Fibroblast of skin of right quadriceps (primary cell): Measurements from ENCODE around the gene CFAP73.

Source experiments
- DNase-seq: peaks from one replicate; pipeline ENCODE4 v3.0.0-alpha.2; 2013

CFAP73 gene

GRCh38 chr12:113142886-113143332, 6.6 kb upstream of the CFAP73 start:
- DNase-seq: no peak

- no peak for DNase-seq
These were observed 5.6 kb upstream of the CFAP73 start for GRCh38 chr12:113143959-113144358.

DNA sequence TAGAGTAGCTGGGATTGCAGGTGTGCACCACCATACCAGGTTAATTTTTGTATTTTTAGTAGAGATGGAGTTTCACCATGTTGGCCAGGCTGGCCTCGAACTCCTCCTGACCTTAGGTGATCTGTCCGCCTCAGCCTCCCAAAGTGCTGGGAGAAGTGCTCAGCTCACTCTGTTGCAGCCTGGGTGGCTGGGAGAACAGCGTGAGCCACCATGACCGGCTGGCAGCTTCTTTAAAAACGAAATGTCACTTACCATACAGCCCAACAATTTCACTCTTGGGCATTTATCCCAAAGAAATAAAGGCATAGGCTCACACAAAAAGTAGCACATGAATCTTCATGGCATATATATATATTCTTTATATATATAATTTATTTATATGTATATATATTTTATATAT, 4.7 kb upstream of the CFAP73 start:
- no peak for DNase-seq

- no peak for DNase-seq
These were observed 3.6 kb upstream of the CFAP73 start for GRCh38 chr12:113145720-113146551.

- DNase-seq: no peak
These were observed 2.5 kb upstream of the CFAP73 start for GRCh38 chr12:113146999-113147398.

DNA sequence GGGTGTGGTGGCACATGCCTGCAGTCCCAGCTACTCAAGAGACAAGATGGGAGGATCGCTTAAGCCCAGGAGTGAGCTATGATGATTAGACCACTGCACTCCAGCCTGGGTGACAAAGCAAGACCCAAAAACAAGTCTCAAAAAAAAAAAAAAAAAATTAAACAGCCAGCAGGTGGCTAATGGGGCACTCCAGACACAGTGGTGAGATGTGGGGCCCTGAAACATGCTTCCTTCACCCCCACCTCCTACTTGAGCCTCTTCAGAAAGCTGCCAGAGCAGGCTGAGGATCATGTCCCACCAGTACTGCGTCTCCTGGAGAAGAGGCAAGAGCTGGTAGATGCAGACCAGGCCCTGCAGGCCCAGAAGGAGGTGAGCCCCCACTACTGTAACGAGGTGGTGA, 2.1 kb downstream of the CFAP73 start:
- no peak for DNase-seq

- DNase-seq: no peak
These were observed 2.8 kb downstream of the CFAP73 start for GRCh38 chr12:113152196-113152834.

GRCh38 chr12:113152835-113153814, 3.6 kb downstream of the CFAP73 start:
- peak; percentile 62 for DNase-seq

DNA sequence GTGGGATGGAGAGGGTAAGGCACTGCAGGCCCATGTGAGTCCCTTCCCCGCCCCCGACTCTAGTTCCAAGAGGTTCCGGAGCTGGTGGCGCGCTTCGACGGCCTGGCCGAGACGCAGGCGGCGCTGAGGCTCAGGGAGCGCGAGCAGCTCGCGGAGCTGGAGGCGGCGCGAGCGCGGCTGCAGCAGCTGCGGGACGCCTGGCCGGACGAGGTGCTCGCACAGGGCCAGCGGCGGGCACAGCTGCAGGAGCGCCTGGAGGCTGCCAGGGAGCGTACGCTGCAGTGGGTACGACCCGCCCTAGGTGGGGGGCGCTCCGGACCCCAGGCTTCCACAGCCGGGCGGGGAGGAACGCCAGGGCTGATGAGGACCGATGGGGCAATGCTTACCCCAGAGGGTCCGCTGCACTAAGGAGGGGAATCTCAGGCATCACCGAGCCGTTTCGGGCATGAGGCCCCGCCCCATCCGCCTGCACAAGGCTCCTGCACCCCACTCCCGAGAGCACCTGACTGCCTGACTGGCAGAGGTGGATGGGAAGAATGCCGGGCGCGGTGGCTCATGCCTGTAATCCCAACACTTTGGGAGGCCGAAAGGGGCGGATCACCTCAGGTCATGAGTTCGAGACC, 4.9 kb downstream of the CFAP73 start:
- DNase-seq: no peak

DNA sequence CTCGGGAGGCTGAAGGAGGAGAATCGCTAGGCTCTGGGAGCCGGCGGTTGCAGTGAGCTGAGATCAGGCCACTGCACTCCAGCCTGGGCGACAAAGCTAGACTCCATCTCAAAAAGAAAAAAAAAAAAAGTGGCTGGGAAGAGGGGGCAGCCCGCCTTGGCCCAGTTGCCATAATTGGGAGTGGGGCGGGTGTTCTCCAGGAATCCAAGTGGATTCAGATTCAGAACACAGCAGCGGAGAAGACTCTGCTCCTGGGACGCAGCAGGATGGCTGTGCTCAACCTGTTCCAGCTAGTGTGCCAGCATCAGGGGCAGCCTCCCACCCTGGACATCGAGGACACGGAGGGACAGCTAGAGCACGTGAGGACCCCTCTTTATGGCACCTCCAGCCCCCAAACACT, 5.5 kb downstream of the CFAP73 start:
- no peak for DNase-seq

DNA sequence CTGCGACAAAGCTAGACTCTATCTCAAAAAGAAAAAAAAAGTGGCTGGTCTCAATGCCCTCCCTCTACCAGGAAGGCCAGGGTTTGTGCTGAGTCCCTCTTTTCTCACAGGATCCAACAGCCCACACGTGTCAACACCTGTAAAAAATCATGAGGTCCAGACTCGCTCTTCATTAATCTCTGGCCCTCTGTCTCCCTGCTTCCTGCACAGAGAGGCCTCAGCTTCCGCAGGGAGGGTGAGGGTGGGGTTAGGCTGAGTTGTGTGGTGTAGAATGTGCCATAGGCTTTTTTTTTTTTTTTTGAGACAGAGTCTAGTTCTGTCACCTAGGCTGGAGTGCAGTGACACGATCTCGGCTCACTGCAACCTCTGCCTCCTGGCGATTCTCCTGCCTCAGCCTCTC, 6.1 kb downstream of the CFAP73 start:
- no peak for DNase-seq

DNA sequence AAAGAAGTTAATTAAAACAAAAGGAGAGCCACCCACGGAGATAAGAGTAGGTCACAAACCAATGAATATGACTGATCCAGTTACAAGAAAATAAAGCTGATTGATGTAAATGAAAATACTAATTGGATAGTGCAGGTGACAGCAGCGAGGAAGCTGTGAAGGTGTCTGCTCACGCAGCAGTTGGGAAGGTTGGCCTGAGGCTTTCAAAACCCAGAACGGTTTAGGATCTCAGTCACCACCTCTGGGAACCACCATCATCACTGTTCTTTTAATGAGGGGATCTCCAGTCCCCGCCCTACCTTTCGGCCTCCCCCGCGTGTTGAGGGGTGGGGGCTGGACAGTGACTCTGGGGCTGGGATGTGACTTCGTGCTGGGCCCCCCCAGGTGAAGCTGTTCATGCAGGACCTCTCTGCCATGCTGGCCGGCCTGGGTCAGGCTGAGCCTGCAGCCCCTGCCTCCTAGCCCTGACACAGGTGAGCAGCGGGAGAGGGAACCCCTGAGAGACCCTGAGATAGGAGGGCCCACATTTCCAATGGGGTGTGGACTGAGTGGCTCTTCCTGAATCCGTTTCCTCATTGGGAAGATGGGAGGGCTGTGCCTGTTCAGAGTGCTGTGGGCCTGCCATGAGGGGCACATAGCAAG, 7.8 kb downstream of the CFAP73 start:
- DNase-seq: no peak

DNA sequence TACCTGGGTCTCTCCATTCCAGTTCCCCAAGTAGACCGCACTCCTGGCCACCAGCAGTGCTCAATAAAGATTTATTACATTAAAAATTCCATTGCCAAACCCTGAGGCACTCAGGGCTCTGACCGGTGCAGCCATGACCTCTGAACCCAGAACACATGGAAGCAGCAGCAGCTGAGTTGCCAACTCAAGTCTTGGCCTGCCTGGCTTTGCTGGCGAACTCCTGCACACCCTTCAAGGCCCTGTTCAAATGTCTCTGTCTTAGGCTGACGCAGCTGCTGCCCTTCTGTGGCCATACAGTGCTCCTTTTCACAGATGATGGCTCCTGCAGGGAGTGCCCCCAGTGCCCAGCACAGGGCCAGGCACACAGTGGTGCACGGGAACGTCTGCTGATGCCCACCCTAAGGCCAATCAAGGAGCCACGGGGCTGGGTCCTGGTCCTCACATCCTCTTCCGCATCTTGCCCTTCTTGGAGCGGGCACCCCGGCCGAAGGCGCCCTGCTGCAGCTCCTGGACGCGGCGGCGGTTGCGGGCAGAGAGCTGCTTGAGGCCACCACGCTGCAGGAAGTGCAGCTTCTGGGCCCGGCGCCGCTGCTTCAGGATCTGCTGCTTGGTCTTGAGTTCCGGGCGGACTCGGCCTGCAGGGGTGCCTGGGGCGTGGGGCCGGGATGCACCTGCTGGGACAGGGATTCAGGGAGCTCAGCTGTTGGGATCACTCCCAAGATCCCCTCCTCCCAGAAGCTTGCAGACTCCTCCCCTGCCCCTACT, 9.1 kb downstream of the CFAP73 start:
- DNase-seq: no peak

GRCh38 chr12:113159937-113160336, 10.4 kb downstream of the CFAP73 start:
- DNase-seq: no peak

GRCh38 chr12:113161415-113162016, 12.0 kb downstream of the CFAP73 start:
- no peak for DNase-seq

- peak; percentile 44 for DNase-seq
These were observed 12.8 kb downstream of the CFAP73 start for GRCh38 chr12:113162102-113163029.

- DNase-seq: no peak
These were observed 13.5 kb downstream of the CFAP73 start for GRCh38 chr12:113163030-113163360.

GRCh38 chr12:113164014-113164413, 14.5 kb downstream of the CFAP73 start:
- no peak for DNase-seq

- no peak for DNase-seq
These were observed 16.3 kb downstream of the CFAP73 start for GRCh38 chr12:113165521-113166450.
